H54 (cell line): ENCODE measurements around the gene PTPRG.

Experiments used
- DNase-seq: peaks from one replicate; pipeline ENCODE4 v3.0.0; 2011; ENCODE audit warnings: low spot score, mixed read lengths; ENCODE audit not compliant: insufficient read length
- FAIRE-seq: peaks from 3 replicates; lab custom pipeline; 2011; peaks lifted over from hg19 to GRCh38; lab: Jason Lieb, UNC
- POLR2A ChIP-seq: IDR thresholded peaks from 2 replicates; pipeline ENCODE4 v1.6.1; 2011; ENCODE audit warnings: low read depth, mild to moderate bottlenecking, low read length

PTPRG gene

DNA sequence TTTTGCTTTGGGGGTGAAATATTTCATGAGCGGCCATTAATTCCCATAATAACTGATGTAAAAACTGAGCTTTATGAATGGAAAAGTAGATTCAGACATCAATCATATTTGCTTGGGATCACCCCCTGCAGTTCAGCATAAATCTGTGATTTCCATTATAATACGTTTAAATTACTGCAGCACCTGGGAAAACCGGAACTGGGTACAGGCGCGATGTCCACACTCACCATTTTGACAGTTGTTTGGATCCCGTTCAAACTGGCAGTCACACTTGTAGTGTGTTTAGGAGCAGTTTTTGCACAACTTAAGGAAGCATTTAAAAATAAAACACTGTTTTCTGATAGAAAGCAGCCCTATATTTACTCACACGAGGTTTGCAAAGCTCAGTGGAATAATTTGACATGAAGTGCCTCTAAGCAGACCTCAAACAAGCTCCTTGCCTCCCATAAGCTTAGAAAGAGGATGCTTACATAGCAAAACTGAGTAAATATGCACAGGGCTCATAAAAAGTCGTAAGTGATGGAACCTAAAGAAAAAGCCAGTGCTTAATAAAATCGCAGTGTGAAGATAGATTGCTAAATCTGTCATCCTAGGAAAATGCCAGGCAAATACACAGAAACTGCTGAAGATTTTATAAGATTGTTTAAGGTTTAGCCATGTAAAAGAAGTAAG is 377.6 kb downstream of the PTPRG start:
- no peak for TF ChIP-seq POLR2A
- FAIRE-seq (no peak), DNase-seq (no peak)

DNA sequence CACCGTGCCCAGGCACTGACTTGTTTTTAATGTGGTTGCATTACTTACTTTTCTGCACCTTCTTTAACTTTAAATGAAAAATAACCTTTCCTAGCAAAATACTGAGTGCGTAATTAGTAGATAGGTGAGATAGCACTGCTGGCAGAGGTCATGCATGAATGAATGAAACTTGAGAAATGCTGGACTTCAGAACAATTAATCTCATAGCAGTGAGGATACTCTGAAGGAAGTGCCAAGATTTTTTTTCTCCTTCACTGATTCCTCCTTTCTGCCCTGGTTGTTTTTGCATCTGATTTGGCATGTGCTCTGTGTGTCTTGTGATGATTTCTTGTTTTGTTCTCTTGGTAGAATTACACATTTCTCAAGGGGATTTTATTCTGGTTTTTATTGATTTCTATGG is 378.9 kb downstream of the PTPRG start:
- DNase-seq (no peak), FAIRE-seq (no peak)
- TF ChIP-seq POLR2A: no peak

DNA sequence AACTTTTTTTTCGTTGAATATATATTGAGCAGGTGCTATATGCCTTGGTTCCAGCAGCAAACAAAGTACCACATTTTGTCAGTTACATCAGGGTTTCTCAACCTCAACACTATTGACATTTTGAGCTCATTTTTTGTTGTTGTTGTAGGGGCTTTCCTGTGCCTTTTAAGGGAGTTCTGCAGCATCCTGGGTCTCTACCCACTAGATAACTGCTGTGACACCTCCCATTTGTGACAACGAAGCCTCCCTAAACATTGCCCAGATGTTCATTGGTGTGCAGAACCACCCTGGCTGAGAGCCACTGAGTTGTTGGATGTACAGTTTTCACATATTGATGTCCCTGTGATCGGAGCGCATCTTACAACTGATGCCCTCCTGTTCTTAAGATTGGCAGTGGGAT is 382.6 kb downstream of the PTPRG start:
- FAIRE-seq (no peak), DNase-seq (no peak)
- no peak for TF ChIP-seq POLR2A

DNA sequence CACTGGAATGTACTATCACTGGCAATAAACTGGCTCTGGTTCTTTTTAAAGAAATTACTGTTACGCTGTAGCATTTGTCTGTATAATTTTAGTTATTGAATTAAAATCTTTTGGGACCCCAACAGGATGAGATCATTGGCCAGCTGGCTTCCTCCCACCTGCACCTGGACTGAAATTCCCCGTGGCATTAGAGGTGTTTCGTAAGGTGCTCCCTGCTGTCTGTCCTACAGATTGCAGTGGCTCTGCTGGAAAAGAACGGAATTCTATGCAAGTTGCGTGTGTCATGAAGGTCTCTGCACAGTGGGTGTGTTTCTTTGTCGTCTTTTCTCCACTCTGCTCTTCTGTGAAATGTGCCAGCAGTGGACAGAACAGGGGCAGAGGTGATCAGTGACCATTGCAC is 383.4 kb downstream of the PTPRG start:
- FAIRE-seq: no peak
- TF ChIP-seq POLR2A: no peak
- no peak for DNase-seq

DNA sequence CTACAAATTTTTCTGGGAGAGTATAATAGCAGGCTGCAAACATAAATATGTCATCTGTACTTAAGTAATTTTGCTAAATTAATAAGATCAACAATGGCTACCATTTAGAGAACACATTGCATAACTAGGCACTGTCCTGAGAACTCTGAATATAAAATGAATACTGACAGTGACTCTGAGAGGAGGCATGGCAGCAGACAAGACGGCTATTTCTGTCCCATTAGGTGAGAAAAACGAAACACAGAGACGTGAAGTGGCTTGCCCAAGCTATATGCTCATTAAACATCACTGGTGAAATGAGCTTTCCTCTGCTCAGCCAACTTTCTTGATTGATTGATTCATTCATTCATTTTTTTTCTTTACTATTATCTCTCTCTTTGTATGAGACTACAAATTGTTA is 384.3 kb downstream of the PTPRG start:
- DNase-seq (no peak), FAIRE-seq (no peak)
- no peak for TF ChIP-seq POLR2A

DNA sequence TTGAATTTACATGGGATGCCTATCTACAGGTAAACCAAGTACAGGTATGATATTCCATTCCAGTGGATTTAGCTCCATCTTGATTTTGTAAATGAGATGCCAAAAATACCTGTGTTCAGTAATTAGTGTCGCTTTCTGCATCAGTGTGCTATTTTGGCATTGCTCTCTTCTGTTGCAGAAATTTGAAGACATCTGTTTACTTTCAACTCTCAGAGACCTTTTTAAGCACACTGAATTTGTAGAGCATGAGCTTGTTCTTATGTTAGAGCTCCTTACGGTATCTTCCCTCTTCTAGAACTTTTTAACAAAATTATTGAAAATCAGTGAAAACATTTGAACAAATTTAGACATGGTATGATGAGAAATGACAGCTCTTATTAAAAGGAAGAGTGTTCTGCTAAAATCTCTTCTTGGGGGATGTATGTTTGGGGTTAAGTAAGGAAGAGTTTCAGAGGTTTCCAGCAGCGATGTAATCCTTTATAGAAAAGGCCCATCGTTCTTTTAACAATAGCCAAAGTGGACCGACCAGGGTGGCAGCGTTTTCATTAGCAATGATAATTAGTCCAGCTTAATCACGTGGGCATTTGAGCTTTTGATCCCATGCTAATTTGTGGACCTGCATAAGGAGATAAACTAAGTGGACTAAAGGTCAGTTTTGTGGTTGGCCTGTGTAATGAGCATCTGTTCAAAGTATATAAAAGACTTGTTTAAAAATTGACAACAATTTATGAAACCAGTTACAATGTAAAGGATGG is 385.4 kb downstream of the PTPRG start:
- DNase-seq: no peak
- no peak for TF ChIP-seq POLR2A

DNA sequence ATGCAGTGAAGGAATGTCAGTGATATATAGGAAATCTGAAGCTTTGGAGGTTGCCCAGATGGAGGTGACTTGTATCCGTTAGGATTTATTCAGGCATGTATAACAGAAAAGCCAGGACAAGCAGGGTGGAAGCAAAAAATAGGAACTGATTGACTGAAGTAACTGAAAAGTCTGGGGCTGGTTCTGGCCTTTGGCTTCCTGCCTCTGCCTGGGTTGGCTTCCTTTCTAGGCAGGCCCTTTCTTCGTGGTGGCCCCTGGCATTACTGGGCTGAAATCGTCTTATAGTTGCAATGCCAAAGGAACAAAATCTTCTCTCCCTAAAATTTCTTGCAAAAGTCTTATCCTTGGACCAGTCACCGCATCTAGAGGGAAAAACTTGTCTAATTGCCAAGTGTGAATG is 386.1 kb downstream of the PTPRG start:
- no peak for FAIRE-seq
- TF ChIP-seq POLR2A: no peak
- no peak for DNase-seq

More for the DNA sequence above, 385.4 kb downstream of the PTPRG start:
- FAIRE-seq: no peak

DNA sequence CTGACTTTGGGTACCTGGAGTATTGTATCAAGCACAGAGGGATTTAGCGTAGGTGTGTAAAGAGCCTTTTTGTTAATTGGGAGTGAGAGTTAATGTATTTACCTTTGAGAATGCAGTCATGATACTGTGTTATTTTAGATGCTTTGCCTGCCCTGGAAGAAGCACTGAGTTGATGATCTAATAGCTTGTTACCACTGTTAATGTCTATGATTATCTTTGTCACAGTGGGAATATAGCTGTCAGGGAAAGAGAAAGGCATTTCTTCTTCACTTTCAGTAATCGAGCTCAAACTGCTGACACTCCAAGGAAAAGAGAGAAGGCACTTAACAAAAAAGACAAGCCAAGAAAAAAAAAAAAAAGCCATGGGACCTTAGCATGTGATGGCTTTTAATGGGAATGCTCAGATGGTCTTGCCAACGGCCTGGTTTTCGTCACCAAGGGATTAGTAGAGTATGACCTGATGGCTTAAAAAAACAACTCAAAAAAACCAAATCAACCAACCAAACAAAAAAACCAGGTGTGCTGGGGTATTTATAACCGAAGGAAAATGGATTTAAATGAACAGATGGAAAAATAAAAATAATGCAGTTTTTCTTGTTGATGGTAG is 387.4 kb downstream of the PTPRG start:
- no peak for TF ChIP-seq POLR2A
- DNase-seq (no peak), FAIRE-seq (no peak)

DNA sequence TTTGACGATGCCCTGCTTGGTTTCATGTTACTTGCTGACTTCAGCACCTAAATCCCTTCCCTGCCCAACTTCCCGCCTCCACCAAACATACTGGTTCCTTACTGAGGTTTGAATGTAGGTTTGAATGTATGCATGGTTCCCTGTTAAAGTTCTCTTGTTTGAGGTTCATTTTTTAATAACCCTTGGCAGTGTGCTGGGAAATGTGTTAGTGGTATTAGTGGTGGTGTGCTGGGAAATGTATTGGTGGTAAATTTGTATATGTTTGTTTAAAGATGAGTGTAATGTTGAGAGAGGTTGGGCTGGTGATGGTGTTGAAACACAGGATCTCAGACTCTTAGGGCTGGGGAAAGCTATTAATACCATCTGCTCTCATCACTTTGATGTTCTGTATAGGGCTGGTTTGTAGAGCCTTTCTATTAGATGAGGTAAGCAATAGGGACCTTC is 392.7 kb downstream of the PTPRG start:
- DNase-seq: no peak
- no peak for TF ChIP-seq POLR2A
- FAIRE-seq: peak; percentile 20

DNA sequence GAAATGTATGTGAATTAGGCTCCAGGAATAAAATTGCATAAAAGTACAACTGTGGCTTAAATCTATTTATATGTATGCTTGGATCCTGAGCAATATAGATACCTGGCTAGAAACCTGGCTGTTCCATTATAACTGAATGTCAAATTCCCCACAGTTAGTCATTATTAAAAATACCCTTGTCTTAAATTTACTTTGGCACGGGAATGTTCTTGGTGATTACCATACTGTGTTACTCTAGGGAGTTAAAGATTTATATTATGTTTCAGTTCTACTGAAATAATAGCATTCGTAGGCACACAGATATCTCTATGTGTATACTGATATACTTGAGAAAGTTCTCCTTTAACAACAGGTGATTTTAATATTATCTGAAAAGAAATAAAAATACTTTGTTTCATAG is 394.1 kb downstream of the PTPRG start:
- FAIRE-seq: no peak

DNA sequence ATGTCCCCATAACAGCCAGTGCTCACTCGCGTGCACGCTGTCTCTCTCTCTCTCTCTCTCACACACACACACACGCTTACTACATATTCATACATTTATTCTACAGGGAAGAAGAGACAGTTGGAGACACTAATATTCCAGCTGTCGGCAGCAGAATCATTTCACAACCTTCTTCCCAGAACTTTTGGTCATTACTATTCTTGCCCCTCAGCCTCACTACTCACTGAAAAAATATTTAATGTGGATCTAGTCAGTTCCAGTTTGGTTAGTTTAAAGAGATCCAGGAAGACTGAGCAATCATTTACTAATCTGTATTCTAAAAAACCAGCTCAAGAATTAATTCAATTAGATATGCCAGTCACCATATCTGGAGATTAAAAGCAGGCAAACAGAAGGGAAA is 394.9 kb downstream of the PTPRG start:
- FAIRE-seq (peak; percentile 50), DNase-seq (no peak)
- no peak for TF ChIP-seq POLR2A

More for the DNA sequence above, 394.1 kb downstream of the PTPRG start:
- TF ChIP-seq POLR2A: no peak
- DNase-seq: no peak

DNA sequence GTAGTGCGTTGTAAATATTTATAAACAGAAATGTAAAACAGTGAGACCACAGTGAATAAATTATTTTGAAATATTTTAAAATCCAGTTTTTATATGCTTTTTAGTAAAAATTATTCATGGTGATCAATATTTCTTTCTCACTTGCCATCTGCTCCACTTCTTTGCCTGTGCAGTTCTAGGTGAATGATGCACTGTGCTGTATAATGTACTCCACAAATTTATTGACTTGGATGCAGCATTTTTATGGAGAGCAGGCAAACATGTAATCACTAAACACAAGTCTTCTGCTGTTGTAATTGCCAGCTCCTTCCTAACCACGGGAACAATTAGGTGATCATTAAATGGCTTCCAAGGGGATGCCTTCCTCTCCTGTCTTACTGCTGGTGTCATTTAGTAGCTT is 395.9 kb downstream of the PTPRG start:
- peak; percentile 33 for FAIRE-seq
- no peak for DNase-seq
- TF ChIP-seq POLR2A: no peak

DNA sequence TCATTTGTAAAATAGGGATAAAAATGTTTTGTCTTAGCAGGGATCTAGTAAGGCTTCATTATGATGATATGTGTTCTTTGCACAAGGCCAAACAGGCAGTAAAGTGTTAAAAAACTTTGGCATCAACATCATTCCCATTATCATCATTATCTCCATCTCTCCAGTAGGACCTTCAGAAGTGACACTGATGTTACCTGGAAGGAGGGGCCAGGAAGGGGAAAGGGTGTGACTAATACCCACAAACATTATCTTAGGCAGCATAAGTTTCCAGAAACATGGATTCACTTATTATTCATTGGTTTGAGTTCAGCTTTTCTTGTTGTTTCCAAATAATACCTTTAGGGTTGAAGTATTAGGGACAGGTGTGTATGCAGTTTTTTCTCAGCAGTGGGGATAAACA is 399.6 kb downstream of the PTPRG start:
- no peak for TF ChIP-seq POLR2A
- FAIRE-seq: peak; percentile 85

DNA sequence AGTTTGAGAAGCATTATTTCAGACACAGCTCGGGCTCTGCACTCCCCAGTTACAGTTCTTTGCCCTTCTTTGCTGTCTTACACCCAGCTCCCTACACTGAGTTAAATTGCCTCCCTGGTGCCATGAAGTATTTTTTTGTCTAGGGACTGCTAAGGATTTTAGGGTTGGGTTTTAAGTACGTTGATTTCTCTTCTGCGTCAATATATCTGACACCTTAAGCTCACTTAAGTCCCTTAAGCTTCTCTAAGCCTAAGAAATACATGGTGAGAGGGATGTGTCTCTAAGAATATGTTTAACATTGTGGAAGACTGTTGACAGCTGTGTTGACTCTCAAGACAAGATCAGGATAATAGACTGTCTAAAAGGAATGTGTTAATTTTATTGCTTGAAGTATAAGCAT is 400.5 kb downstream of the PTPRG start:
- TF ChIP-seq POLR2A: no peak
- no peak for DNase-seq
- peak; percentile 27 for FAIRE-seq

More for the DNA sequence above, 399.6 kb downstream of the PTPRG start:
- no peak for DNase-seq
